SK-N-SH treated with all-trans-retinoic acid at 6 μM for 48 hours (cell line): ENCODE data around the gene AEBP2.

ENCODE experiments used
- CREB5 ChIP-seq: fragments of 250-450 bp; sonication (Bioruptor Pico); IDR thresholded peaks from 2 replicates; pipeline ENCODE4 v1.5.1; 2020; ENCODE audit warnings: low read depth, mild to moderate bottlenecking, moderate library complexity
- TSHZ2 ChIP-seq: fragments of 250-450 bp; sonication (Bioruptor Pico); IDR thresholded peaks from 2 replicates; pipeline ENCODE4 v1.5.0; 2020; ENCODE audit warnings: mild to moderate bottlenecking, moderate library complexity

GRCh38 chr12:19398376-19399363, 40.6 kb upstream of the AEBP2 start:
- TF ChIP-seq CREB5 = no peak
- TF ChIP-seq TSHZ2 (CRISPR knock-in tag) = no peak
